Measurements from ENCODE around the gene MICAL2.
A peak's percentile ranks its signal among the peaks of the same experiment; 100 is the strongest.

MICAL2 gene

DNA sequence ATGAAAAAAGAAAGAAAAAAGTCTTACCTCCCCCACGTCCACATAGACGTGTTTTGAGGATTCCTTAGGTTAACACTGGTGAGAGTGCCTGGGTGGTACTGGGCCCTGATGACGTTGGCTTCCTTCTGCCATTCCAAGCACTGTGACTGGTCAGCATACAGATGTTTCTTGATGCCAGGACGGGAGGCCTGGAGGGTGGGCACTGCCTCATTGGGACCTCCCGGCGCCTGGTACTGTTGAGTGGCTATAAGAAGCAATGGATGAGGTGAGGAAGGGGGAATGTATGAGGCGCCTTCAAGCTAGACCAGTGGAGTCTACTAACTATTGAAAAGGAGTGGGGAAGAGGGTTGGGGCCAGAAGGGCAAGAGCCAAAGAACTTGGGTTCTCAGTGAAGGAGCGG lies 45.3 kb downstream of the MICAL2 start:
- no peak for FAIRE-seq
- TF ChIP-seq PAX5 (IDR thresholded peaks at IDR 0.05; ENCODE audit: insufficient read depth, low read length, severe bottlenecking) (no peak), POLR2AphosphoS5 (IDR thresholded peaks at IDR 0.05; ENCODE audit: low read depth, low read length) (no peak), POU2F2 (IDR thresholded peaks at IDR 0.05; ENCODE audit: low read depth, low read length) (no peak), TAF1 (IDR thresholded peaks at IDR 0.05; ENCODE audit: low read depth, low read length) (no peak)

DNA sequence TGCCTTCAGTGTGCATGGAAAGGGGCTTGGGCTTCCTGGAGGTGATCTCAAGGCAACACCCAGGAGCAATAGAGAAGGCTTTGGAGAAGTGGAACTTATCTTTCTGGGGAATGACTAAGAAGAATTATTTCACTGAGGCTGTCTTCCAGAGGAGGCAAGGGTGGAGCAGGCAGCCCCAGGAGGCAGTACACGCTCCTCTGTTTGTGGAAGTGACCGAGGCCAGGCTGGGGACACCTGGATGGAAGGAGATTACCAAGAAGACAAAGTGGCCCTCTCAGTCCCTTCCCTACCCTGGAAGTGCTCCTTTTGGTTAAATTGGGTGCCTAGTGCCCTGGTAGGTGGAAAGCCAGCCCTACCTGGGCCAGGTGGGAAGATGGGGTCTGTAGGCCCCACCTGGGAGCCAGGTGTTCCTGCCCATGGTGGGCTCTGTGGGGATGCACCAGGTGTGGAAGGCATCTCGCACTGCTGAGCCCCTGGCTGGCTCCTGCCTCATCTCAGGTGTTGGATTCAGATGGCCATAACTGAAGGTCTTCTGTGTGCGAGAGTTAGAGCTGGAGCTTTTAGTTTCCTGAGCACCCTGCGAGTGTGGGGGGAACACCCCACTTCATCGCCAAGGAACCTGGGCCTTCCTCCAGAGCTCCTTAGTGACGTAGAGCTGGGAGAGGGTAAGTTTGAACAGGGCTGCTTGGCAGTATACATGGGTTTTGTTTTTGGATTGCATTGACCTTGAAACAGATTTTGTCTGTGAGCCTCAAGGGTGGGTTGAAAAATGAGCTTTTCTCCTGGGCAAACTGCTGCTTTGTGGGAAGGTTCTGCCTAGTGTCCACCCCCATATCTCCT lies 46.1 kb downstream of the MICAL2 start:
- no peak for DNase-seq (ENCODE audit: insufficient read length, low spot score)
- TF ChIP-seq POU2F2 (IDR thresholded peaks at IDR 0.05; ENCODE audit: low read depth, low read length): no peak
- no peak for TF ChIP-seq POLR2AphosphoS5 (IDR thresholded peaks at IDR 0.05; ENCODE audit: low read depth, low read length)
- TF ChIP-seq SPI1 (IDR thresholded peaks at IDR 0.05; ENCODE audit: low read depth, low read length): no peak
- no peak for TF ChIP-seq POLR2A (IDR thresholded peaks at IDR 0.05; ENCODE audit: low read depth, low read length)
- TF ChIP-seq PAX5 (IDR thresholded peaks at IDR 0.05; ENCODE audit: insufficient read depth, low read length, severe bottlenecking): no peak
- no peak for TF ChIP-seq TAF1 (IDR thresholded peaks at IDR 0.05; ENCODE audit: low read depth, low read length)
- no peak for FAIRE-seq

More for the DNA sequence above, 45.3 kb downstream of the MICAL2 start:
- no peak for DNase-seq (ENCODE audit: insufficient read length, low spot score)

DNA sequence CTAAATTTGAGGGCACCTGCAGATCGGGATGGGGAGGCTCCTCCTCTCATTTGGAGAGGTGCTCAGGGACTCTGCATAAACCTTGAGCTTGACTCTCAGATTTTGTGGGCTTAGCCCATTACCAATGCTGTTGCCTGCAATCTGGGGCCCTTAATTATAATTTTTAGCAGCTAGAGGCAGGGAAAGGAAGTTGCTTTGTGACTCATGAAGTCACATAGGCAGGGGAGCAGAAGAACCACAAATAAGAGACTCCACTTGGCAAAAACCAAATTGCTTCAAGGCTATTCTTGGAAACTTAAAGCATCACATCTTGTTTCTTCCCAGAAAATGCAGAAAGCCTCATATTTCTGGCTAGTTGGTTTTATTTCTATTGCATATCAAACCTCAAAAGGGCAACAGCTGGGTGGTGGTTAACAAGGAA lies 46.9 kb downstream of the MICAL2 start:
- FAIRE-seq (no peak), DNase-seq (ENCODE audit: insufficient read length, low spot score) (no peak)
- TF ChIP-seq POU2F2 (IDR thresholded peaks at IDR 0.05; ENCODE audit: low read depth, low read length): no peak
- no peak for TF ChIP-seq SPI1 (IDR thresholded peaks at IDR 0.05; ENCODE audit: low read depth, low read length)
- no peak for TF ChIP-seq POLR2AphosphoS5 (IDR thresholded peaks at IDR 0.05; ENCODE audit: low read depth, low read length)

DNA sequence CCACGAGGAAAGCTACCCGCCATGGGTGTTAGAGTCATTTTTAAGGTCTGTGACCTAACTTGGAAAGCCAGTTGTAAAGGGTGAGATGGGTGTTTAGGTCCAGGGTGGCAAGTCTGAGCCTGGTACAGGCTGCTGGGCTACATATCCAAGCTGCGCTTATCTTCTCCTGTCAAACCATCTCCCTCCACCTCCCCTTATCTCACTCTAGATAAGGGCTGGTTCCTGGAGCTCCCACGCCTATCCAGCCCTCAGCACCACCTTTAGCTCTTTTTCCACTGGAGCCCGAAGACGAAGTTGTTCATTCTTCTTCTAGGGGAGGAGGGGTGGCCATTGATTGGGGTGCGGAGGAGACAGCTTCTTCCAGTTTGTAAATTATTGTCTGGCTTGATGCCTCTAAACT lies 48.5 kb downstream of the MICAL2 start:
- TF ChIP-seq TAF1 (IDR thresholded peaks at IDR 0.05; ENCODE audit: low read depth, low read length): no peak
- TF ChIP-seq POU2F2 (IDR thresholded peaks at IDR 0.05; ENCODE audit: low read depth, low read length): no peak
- TF ChIP-seq PAX5 (IDR thresholded peaks at IDR 0.05; ENCODE audit: insufficient read depth, low read length, severe bottlenecking): no peak
- no peak for TF ChIP-seq POLR2A (IDR thresholded peaks at IDR 0.05; ENCODE audit: low read depth, low read length)
- no peak for TF ChIP-seq POLR2AphosphoS5 (IDR thresholded peaks at IDR 0.05; ENCODE audit: low read depth, low read length)
- no peak for TF ChIP-seq SPI1 (IDR thresholded peaks at IDR 0.05; ENCODE audit: low read depth, low read length)
- FAIRE-seq: no peak
- no peak for DNase-seq (ENCODE audit: insufficient read length, low spot score)

DNA sequence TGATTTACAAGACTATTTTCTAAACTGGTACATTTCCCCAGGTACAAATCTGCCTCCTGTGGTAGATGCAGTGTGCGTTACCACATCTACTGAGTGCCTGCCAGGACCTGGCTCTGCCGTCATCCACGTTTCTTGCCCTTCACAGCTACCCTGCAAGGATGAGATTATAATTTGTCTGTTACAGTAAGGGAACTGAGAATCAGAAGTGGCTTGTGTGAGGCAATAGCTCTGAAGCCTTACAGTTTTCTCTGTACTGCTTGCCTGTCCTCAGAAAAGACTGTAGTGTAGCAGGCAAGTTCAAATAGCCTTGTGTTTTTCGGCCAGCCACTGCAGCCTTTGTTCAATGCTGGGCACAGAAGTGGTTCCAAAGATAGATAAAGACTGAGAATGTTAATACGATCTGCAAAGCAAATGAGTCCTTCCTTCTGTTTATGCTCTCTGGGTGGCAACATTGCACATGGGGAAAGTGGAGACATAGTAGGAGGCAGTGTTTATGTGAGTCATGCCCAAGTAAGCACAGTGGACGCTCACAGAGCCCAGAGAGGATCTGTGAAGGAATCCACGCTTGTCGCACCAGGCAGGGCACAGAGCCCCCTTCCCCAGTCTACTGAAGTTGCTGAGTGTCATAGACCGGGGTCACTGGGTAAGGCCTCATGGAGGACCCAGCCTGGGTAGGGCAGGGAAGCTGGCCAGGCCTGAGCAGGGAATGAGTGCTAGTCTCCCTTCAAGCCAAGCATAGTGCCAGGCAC lies 49.1 kb downstream of the MICAL2 start:
- DNase-seq (ENCODE audit: insufficient read length, low spot score) (no peak), FAIRE-seq (no peak)
- peak; percentile 51 for TF ChIP-seq SPI1 (IDR thresholded peaks at IDR 0.05; ENCODE audit: low read depth, low read length)
- TF ChIP-seq POU2F2 (IDR thresholded peaks at IDR 0.05; ENCODE audit: low read depth, low read length): no peak

DNA sequence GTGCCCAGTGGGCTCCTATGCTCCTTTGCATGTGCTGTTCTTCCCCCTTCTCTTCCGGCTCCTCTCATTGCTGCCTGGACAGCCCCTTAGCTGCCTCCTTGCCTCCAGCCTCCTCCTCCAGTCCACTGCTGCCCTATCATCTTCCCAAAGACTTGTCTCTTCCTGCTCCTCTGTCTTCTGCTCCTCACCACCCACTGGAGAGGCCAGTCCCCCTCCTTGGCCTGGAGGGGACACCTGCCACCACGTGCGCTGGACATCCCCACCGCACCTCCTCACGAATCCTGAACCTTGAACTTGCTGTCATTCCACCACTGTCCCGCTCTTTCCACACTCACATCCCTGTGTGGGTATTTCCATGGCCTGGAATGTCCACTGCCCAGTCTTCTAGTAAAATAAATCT lies 49.8 kb downstream of the MICAL2 start:
- TF ChIP-seq POU2F2 (IDR thresholded peaks at IDR 0.05; ENCODE audit: low read depth, low read length): no peak
- TF ChIP-seq TAF1 (IDR thresholded peaks at IDR 0.05; ENCODE audit: low read depth, low read length): no peak
- TF ChIP-seq POLR2AphosphoS5 (IDR thresholded peaks at IDR 0.05; ENCODE audit: low read depth, low read length): no peak
- no peak for TF ChIP-seq SPI1 (IDR thresholded peaks at IDR 0.05; ENCODE audit: low read depth, low read length)
- TF ChIP-seq PAX5 (IDR thresholded peaks at IDR 0.05; ENCODE audit: insufficient read depth, low read length, severe bottlenecking): no peak
- TF ChIP-seq POLR2A (IDR thresholded peaks at IDR 0.05; ENCODE audit: low read depth, low read length): no peak
- FAIRE-seq: no peak
- DNase-seq (ENCODE audit: insufficient read length, low spot score): no peak

DNA sequence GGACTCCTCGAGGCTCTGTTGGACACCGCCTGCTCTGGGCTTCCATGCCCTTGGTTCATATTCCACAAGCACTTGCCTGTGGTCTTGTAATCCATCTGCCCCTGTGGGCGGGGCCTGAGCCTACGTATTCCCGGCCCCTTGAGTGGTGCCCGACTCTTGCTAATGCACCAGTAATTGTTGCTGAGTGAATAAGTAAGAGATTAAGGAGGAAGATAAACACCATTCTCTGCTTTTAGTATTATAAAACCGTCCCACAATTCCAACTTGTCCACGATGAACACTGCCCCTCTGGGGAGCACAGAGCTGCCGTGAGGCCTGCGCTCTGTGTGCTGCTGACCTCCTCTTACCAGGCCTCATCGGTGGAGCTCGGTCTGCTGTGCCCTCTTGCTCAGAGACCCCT lies 50.3 kb downstream of the MICAL2 start:
- DNase-seq (ENCODE audit: insufficient read length, low spot score): no peak
- no peak for TF ChIP-seq POU2F2 (IDR thresholded peaks at IDR 0.05; ENCODE audit: low read depth, low read length)
- TF ChIP-seq POLR2AphosphoS5 (IDR thresholded peaks at IDR 0.05; ENCODE audit: low read depth, low read length): no peak
- no peak for TF ChIP-seq PAX5 (IDR thresholded peaks at IDR 0.05; ENCODE audit: insufficient read depth, low read length, severe bottlenecking)
- no peak for TF ChIP-seq TAF1 (IDR thresholded peaks at IDR 0.05; ENCODE audit: low read depth, low read length)
- TF ChIP-seq POLR2A (IDR thresholded peaks at IDR 0.05; ENCODE audit: low read depth, low read length): no peak
- no peak for TF ChIP-seq SPI1 (IDR thresholded peaks at IDR 0.05; ENCODE audit: low read depth, low read length)
- no peak for FAIRE-seq

DNA sequence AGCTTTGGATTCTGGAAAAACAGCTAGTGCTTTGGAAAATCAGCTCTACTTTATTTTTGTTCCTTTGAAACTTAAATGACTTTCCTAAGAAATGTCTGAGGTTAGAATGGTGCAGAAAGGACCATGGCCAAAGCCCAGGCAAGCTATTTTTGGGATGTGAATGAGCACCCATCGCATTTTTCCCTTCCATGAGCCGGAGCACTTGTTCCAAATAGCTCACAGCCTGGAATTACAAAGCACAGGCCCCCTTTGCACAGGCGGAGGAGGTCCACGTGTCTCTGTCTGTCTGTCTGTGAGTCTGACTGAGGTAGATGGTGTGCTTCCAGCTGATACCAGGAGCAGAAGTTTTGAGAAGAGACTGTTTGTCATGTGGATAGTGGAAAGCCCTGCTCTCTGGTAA lies 50.7 kb downstream of the MICAL2 start:
- FAIRE-seq (no peak), DNase-seq (ENCODE audit: insufficient read length, low spot score) (no peak)
- no peak for TF ChIP-seq PAX5 (IDR thresholded peaks at IDR 0.05; ENCODE audit: insufficient read depth, low read length, severe bottlenecking)
- TF ChIP-seq POLR2A (IDR thresholded peaks at IDR 0.05; ENCODE audit: low read depth, low read length): no peak
- no peak for TF ChIP-seq TAF1 (IDR thresholded peaks at IDR 0.05; ENCODE audit: low read depth, low read length)
- TF ChIP-seq POLR2AphosphoS5 (IDR thresholded peaks at IDR 0.05; ENCODE audit: low read depth, low read length): no peak
- TF ChIP-seq POU2F2 (IDR thresholded peaks at IDR 0.05; ENCODE audit: low read depth, low read length): no peak

DNA sequence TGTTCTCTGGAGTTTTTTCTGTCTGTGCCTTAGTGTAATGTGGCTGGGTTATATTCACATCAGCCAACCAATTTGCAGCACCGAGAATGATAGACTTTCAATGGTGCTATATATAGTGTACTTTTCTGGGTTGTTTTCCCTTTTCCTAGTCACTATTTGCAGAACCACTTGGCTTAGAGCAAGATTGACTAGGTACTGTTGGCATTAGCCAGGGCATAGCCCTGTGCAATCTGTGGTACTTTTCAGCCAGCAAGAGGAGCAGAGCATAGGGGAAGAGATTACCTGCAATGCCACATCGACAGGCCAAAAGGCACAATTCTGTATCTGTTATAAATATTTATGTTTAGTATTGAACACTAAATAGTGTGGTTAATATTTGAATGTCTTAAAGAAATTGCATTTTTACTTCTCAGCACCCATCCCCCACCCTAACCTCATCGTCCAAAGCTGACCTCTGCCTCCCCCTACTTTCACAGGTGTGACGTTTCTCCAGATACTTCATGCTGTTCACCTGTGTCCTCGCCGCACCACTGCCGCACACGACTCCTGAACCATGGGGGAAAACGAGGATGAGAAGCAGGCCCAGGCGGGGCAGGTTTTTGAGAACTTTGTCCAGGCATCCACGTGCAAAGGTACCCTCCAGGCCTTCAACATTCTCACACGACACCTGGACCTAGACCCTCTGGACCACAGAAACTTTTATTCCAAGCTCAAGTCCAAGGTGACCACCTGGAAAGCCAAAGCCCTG lies 51.4 kb downstream of the MICAL2 start:
- no peak for FAIRE-seq
- TF ChIP-seq PAX5 (IDR thresholded peaks at IDR 0.05; ENCODE audit: insufficient read depth, low read length, severe bottlenecking) (no peak), POLR2A (IDR thresholded peaks at IDR 0.05; ENCODE audit: low read depth, low read length) (no peak), POLR2AphosphoS5 (IDR thresholded peaks at IDR 0.05; ENCODE audit: low read depth, low read length) (no peak), TAF1 (IDR thresholded peaks at IDR 0.05; ENCODE audit: low read depth, low read length) (no peak), POU2F2 (IDR thresholded peaks at IDR 0.05; ENCODE audit: low read depth, low read length) (no peak), SPI1 (IDR thresholded peaks at IDR 0.05; ENCODE audit: low read depth, low read length) (no peak)
- no peak for DNase-seq (ENCODE audit: insufficient read length, low spot score)
